HG03378 (cell line): ENCODE results near the gene PCNX2.

Experiments
- ATAC-seq: cut with Tn5 transposase; IDR thresholded peaks from one replicate; pipeline ENCODE4 v1.9.1; 2021; ENCODE audit warnings: mild to moderate bottlenecking, moderate library complexity; ENCODE audit not compliant: unreplicated experiment

The PCNX2 gene

GRCh38 chr1:233237647-233238046, 57.9 kb downstream of the PCNX2 start:
- no peak for ATAC-seq

GRCh38 chr1:233233508-233234040, 62.0 kb downstream of the PCNX2 start:
- no peak for ATAC-seq

GRCh38 chr1:233230011-233230410, 65.5 kb downstream of the PCNX2 start:
- no peak for ATAC-seq

GRCh38 chr1:233229288-233229687, 66.2 kb downstream of the PCNX2 start:
- no peak for ATAC-seq

GRCh38 chr1:233227930-233228465, 67.5 kb downstream of the PCNX2 start:
- no peak for ATAC-seq

GRCh38 chr1:233224311-233224710, 71.2 kb downstream of the PCNX2 start:
- ATAC-seq, result no peak

- no peak for ATAC-seq
Observed at GRCh38 chr1:233217832-233218231, 77.7 kb downstream of the PCNX2 start.

GRCh38 chr1:233216009-233216408, 79.5 kb downstream of the PCNX2 start:
- no peak for ATAC-seq

GRCh38 chr1:233215135-233215760, 80.3 kb downstream of the PCNX2 start:
- ATAC-seq, result no peak

GRCh38 chr1:233211595-233211994, 83.9 kb downstream of the PCNX2 start:
- ATAC-seq, result no peak

- ATAC-seq, result no peak
Observed at GRCh38 chr1:233211106-233211505, 84.4 kb downstream of the PCNX2 start.

- no peak for ATAC-seq
Observed at GRCh38 chr1:233209481-233209880, 86.0 kb downstream of the PCNX2 start.

- ATAC-seq, result no peak
Observed at GRCh38 chr1:233208687-233209086, 86.8 kb downstream of the PCNX2 start.

- no peak for ATAC-seq
Observed at GRCh38 chr1:233197940-233198339, 97.6 kb downstream of the PCNX2 start.

- ATAC-seq, result no peak
Observed at GRCh38 chr1:233193741-233194140, 101.8 kb downstream of the PCNX2 start.

GRCh38 chr1:233190987-233191386, 104.5 kb downstream of the PCNX2 start:
- no peak for ATAC-seq

- ATAC-seq, result no peak
Observed at GRCh38 chr1:233189526-233189925, 106.0 kb downstream of the PCNX2 start.

- no peak for ATAC-seq
Observed at GRCh38 chr1:233188061-233188460, 107.5 kb downstream of the PCNX2 start.

GRCh38 chr1:233183226-233184020, 112.1 kb downstream of the PCNX2 start:
- no peak for ATAC-seq

- ATAC-seq, result no peak
Observed at GRCh38 chr1:233182587-233182986, 112.9 kb downstream of the PCNX2 start.

GRCh38 chr1:233180641-233181364, 114.7 kb downstream of the PCNX2 start:
- ATAC-seq, result no peak
